Stimulated activated CD8-positive, alpha-beta memory T cell treated with anti-CD3 and anti-CD28 coated beads, Interleukin-7, amount 100 ng/mL, for 4 hours (primary cell): ENCODE results near the gene CHADL.
A peak's percentile ranks its signal among the peaks of the same experiment; 100 is the strongest.

Source experiments
- DNase-seq, 2 donors: peaks; one replicate each; pipeline ENCODE4 v3.0.0-alpha.2; 2020; ENCODE audit warnings: low read depth in 2 of 2

Gene CHADL

GRCh38 chr22:41230401-41230785, 10.3 kb downstream of the CHADL start:
- no peak for DNase-seq

- DNase-seq = no peak
Measured at GRCh38 chr22:41229730-41230400, 10.9 kb downstream of the CHADL start.

DNA sequence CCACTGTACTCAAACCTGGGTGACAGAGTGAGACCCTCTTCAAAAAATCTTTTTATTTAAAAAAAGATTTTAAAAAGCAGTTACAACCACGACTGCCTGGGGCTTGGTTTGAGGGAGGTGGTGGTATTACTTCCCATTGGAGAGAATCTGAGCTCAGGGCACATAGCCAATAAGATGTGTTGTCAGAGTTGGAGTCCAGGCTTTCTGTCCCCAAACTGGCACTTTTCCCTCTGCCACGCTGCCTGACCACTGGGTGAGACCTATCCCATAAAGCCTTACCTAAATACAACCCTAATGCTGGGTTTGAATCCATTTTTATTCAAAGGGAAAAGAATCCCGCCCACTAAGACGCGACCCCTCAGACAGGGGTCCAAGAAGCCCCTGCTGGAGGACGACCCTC, 11.5 kb downstream of the CHADL start:
- no peak for DNase-seq

DNA sequence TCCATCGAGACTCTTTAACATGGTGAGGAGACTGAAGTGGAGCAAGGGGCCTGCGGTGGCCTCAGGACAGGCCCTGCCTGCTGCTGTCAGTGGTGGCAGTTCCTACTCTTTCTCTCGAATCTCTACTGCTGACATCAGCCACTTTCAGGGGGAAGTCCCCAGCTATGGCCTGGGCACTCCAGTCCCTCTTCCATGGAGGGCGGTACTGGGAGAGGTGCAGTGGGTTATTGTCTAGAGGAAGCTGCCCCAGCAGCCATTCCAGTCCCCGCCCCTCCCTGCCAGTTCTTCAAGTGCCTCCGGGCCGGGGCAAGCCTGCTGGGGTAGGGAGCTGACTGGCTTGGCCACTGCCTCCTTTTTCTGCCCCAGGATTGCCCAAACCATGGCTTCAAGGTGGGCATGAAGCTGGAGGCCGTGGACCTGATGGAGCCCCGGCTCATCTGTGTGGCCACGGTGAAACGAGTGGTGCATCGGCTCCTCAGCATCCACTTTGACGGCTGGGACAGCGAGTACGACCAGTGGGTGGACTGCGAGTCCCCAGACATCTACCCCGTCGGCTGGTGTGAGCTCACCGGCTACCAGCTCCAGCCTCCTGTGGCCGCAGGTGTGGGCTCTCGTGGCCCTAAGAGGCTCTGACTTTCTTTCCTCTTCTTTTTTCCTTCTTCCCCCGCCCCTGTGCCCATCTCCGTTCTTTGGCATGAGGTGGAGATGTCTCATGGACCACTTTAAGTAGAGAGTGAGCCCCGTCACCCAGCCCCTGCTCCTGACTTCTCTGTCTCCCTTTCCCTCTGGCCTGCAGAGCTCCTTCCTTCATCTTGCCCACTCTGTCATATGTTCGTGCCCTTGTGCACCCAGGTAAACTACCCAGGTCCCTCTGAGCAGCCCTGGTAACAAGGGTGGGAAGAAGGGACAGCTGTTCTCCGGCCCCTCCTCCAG, 13.7 kb downstream of the CHADL start:
- no peak for DNase-seq

DNA sequence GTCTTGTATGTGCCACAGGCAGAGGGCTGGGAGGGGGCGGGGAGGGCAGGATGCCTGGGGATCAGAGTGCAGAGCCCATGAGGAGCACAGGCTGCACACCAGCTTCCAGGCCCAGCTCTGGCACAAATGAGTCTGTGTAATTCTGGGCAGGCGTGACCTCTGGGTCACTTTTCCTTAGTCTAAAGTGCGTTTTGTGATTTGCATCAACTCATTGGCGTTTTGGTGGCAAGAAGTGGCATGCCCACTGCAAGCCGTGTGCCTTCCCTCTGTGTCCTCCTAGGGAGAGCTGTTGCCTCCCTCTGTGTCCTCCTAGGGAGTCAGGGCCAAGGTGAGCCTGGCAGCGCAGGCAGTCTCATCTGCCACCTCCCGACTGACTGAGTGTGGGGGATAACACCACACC, 17.2 kb downstream of the CHADL start:
- no peak for DNase-seq

DNA sequence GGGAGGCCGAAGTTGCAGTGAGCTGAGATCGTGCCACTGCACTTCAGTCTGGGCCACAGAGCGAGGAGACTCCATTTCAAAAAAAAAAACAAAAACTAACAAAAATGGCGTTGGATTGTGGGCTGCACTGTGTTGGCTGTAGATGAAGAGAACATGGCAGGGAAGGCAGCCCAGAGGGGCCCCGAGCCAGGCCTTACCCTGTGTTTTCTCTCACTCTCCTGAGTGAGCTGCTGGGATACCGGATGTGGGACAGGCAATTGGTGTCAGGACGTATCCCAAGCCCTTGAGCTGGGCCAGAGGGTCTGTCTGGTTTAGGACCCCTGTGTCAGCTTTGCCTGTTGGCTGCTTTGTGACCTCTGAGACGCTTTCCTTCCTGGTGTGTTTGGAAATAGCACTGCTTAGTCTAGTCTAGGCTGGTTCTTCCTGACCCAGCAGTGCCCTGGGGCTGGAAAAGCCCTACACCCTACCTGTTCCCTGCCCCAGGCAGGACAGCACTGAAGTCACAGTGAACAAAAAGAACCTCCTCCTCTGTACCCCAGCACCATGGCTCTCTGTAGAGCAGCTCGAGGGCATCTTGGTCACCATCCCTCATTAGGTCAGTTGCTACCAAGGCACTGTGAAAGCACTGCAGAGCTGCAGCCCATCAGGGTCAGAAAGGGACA, 17.8 kb downstream of the CHADL start:
- DNase-seq = no peak

DNA sequence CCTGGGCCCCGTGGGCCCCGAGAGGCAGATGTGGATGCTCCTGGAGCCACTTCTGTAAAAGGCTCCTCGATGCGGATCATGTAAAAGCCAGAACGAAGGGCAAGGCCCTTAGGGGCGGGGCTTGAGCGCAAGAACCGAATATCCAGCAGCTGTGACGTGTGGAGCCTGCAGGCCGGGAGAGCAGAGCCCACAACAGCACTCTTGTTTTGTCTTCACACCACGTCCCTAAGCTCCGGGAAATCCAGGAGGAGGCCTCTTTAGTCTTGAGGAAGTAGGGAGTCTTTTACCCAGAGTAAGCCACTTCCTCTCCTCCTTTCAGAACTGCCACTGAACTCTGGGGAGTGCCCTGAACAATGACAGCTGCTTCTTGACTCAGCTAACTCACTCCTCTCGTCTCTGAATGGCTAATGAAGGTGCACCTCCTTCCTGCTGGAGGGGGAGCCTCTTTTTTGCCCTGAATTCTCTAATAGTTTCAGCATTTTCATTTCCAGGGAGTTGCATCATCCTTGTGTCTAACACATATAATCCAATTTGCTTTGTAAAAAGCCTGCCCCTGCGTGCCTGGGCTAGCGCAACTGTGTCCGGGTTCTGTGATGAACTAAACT, 23.1 kb downstream of the CHADL start:
- peak in 1 of 2 donors; percentile 3 for DNase-seq

GRCh38 chr22:41216984-41217383, 23.7 kb downstream of the CHADL start:
- DNase-seq = no peak

- DNase-seq = no peak
Measured at GRCh38 chr22:41215926-41216325, 24.8 kb downstream of the CHADL start.

GRCh38 chr22:41215409-41215808, 25.3 kb downstream of the CHADL start:
- no peak for DNase-seq

DNA sequence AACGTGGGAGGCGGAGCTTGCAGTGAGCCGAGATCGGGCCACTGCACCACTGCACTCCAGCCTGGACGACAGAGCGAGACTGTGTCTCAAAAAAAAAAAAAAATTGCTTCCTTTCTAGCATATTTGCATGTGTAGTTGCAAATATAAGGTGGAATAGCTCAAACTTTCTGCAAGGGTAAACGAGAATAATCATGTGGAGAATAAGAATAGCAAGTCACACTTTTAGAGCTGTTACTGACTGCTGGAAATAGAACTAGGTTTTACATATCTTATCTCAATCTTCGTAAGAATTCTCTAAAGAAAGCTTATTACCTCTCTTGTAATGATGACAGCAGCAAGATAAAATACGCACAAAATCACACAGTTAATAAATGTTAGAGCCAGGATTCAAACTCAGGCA, 34.0 kb downstream of the CHADL start:
- no peak for DNase-seq

GRCh38 chr22:41204992-41205900, 35.5 kb downstream of the CHADL start, which contains the start of gene L3MBTL2:
TSS of gene L3MBTL2 (plus strand) at chr22:41205312. CDS start at chr22:41205363, 51 bp downstream.
- DNase-seq = peak; percentile 98

GRCh38 chr22:41204066-41204465, 36.7 kb downstream of the CHADL start:
- no peak for DNase-seq

- no peak for DNase-seq
Measured at GRCh38 chr22:41203118-41203517, 37.6 kb downstream of the CHADL start.

GRCh38 chr22:41201141-41201540, 39.6 kb downstream of the CHADL start:
- DNase-seq = no peak

- DNase-seq = peak; percentile 14 to 29
Measured at GRCh38 chr22:41198027-41198580, 42.6 kb downstream of the CHADL start.

- DNase-seq = peak; percentile 55 to 80
Measured at GRCh38 chr22:41197038-41197972, 43.4 kb downstream of the CHADL start.

GRCh38 chr22:41193829-41194228, 46.9 kb downstream of the CHADL start:
- DNase-seq = no peak

- DNase-seq = no peak
Measured at GRCh38 chr22:41191467-41191866, 49.3 kb downstream of the CHADL start.
